ENCODE measurements around the gene PPP3CB. TPM values are rescaled to one million over a fixed set of nuclear protein-coding genes. Genes with fewer than 3 reads are reported as not detected.
A peak's percentile ranks its signal among the peaks of the same experiment; 100 is the strongest.

PPP3CB gene
- polyA plus RNA-seq, 1 donor: 53.1 TPM

GRCh38 chr10:73424478-73424877 is 71.3 kb downstream of the PPP3CB start:
- no peak for DNase-seq
- peaks cover 45% of the 10 kb centered on the region for H3K36me3 ChIP-seq (ENCODE audit: control insufficient read depth, insufficient read depth, low read length)

GRCh38 chr10:73423309-73423708 is 72.5 kb downstream of the PPP3CB start:
- no peaks in the 10 kb centered on the region for H3K9me3 ChIP-seq (ENCODE audit: control insufficient read depth, low read depth, low read length)
- H3K4me3 ChIP-seq (ENCODE audit: low read length): no peak overlapping the region
- H3K27ac ChIP-seq (ENCODE audit: low read length): no peak overlapping the region
- H3K4me1 ChIP-seq (ENCODE audit: control insufficient read depth, insufficient read depth, low read length): no peaks in the 10 kb centered on the region
- no peak for DNase-seq
- peaks cover 43% of the 10 kb centered on the region for H3K36me3 ChIP-seq (ENCODE audit: control insufficient read depth, insufficient read depth, low read length)
- no peaks in the 10 kb centered on the region for H3K27me3 ChIP-seq (ENCODE audit: control insufficient read depth, insufficient read depth, low read length)

More at GRCh38 chr10:73424478-73424877, 71.3 kb downstream of the PPP3CB start:
- H3K4me1 ChIP-seq (ENCODE audit: control insufficient read depth, insufficient read depth, low read length): no peaks in the 10 kb centered on the region
- no peak overlapping the region for H3K27ac ChIP-seq (ENCODE audit: low read length)
- no peak overlapping the region for H3K4me3 ChIP-seq (ENCODE audit: low read length)
- H3K27me3 ChIP-seq (ENCODE audit: control insufficient read depth, insufficient read depth, low read length): no peaks in the 10 kb centered on the region
- WGBS (ENCODE audit: insufficient coverage, low lambda C conversion rate): no CpG with 5 or more reads among the region's 3 CpGs
- no peaks in the 10 kb centered on the region for H3K9me3 ChIP-seq (ENCODE audit: control insufficient read depth, low read depth, low read length)

DNA sequence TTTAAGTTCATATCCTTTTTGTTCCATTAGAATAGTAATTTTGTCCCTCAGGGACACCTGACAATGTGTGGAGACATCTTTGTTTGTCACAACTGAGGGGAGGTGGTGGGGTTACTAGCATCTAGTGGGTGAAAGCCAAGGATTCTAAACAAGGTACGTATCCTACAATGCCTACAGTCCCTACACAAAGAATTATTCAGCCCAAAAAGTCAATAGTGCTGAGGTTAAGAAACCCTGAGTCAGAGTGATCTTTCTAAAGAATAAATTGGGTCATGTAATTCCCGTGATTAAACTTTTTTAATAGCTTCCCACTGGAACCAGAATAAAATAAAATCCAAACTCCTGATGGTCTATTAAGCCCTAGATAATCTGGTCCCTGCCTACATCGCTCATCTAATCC is 79.3 kb downstream of the PPP3CB start:
- Histone ChIP-seq H3K27me3 (ENCODE audit: control insufficient read depth, insufficient read depth, low read length) (no peaks in the 10 kb centered on the region), H3K4me1 (ENCODE audit: control insufficient read depth, insufficient read depth, low read length) (no peaks in the 10 kb centered on the region), H3K4me3 (ENCODE audit: low read length) (no peak overlapping the region), H3K36me3 (ENCODE audit: control insufficient read depth, insufficient read depth, low read length) (no peaks in the 10 kb centered on the region), H3K27ac (ENCODE audit: low read length) (no peak overlapping the region), H3K9me3 (ENCODE audit: control insufficient read depth, low read depth, low read length) (peaks cover 3% of the 10 kb centered on the region)
- DNase-seq: no peak
- WGBS (ENCODE audit: insufficient coverage, low lambda C conversion rate): 83% methylated on average over 1 of the region's 3 CpGs

GRCh38 chr10:73414230-73414945 is 81.4 kb downstream of the PPP3CB start:
- no peaks in the 10 kb centered on the region for H3K4me1 ChIP-seq (ENCODE audit: control insufficient read depth, insufficient read depth, low read length)
- H3K9me3 ChIP-seq (ENCODE audit: control insufficient read depth, low read depth, low read length): peaks cover 3% of the 10 kb centered on the region
- H3K27me3 ChIP-seq (ENCODE audit: control insufficient read depth, insufficient read depth, low read length): no peaks in the 10 kb centered on the region
- H3K27ac ChIP-seq (ENCODE audit: low read length): peak overlapping the region; percentile 12
- H3K36me3 ChIP-seq (ENCODE audit: control insufficient read depth, insufficient read depth, low read length): no peaks in the 10 kb centered on the region
- WGBS (ENCODE audit: insufficient coverage, low lambda C conversion rate): no CpG with 5 or more reads among the region's 17 CpGs
- H3K4me3 ChIP-seq (ENCODE audit: low read length): peak overlapping the region; percentile 95
- DNase-seq: peak; percentile 13 to 38

DNA sequence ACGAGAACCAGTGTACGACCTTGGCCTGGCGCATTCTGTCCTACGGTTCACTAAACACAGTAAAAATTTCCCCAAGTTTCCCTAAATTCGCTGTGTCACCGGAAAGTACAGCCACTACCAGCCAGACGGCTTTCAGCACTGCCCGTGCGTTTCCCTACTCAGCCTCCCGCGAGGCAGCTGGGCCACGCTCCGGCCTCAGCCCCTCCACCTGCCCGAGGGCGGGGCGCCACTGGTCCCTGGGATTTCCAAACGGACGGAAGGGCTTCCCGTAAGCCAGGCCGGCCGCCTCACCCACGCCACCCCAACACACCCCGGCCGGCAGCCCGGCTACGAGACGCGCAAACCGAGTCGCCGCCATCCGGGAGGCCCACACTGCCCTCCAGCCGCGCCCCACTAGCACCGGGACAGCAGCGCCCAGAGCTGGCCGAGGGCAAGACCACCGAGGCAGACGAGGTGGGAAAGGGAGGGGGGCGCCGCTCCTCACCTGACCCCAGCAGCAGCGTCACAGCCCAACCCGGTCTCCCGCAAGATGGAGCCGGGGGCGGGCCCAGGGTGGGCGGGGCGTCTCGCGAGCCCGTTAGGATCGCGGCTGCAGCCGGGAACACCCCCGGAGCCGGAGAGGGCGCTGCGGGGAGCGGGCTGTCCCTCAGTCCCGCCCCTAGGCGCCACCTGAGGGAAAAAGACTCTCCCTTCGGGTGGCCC is 82.1 kb downstream of the PPP3CB start, which contains the start of gene ANXA7:
Gene ANXA7, minus strand, starts transcription at position 531 of the 702 bp plus-strand sequence. CDS start 13,202 bp downstream, outside the sequence.
- Histone ChIP-seq H3K4me3 (ENCODE audit: low read length) (peak within 1 kb of the TSS; percentile 95), H3K4me1 (ENCODE audit: control insufficient read depth, insufficient read depth, low read length) (no peaks in the 10 kb centered on the region), H3K27me3 (ENCODE audit: control insufficient read depth, insufficient read depth, low read length) (no peaks in the 10 kb centered on the region), H3K9me3 (ENCODE audit: control insufficient read depth, low read depth, low read length) (peaks cover 3% of the 10 kb centered on the region), H3K36me3 (ENCODE audit: control insufficient read depth, insufficient read depth, low read length) (no peaks in the 10 kb centered on the region), H3K27ac (ENCODE audit: low read length) (peak within 1 kb of the TSS; percentile 99)
- no CpG with 5 or more reads among the region's 62 CpGs for WGBS (ENCODE audit: insufficient coverage, low lambda C conversion rate)
- DNase-seq: peak; percentile 90 to 94

GRCh38 chr10:73413108-73413527 is 82.7 kb downstream of the PPP3CB start:
- Histone ChIP-seq H3K27ac (ENCODE audit: low read length) (peak overlapping the region; percentile 99), H3K27me3 (ENCODE audit: control insufficient read depth, insufficient read depth, low read length) (no peaks in the 10 kb centered on the region), H3K4me3 (ENCODE audit: low read length) (peak overlapping the region; percentile 95), H3K36me3 (ENCODE audit: control insufficient read depth, insufficient read depth, low read length) (no peaks in the 10 kb centered on the region), H3K9me3 (ENCODE audit: control insufficient read depth, low read depth, low read length) (peaks cover 3% of the 10 kb centered on the region), H3K4me1 (ENCODE audit: control insufficient read depth, insufficient read depth, low read length) (no peaks in the 10 kb centered on the region)
- DNase-seq: peak; percentile 56 to 86
- WGBS (ENCODE audit: insufficient coverage, low lambda C conversion rate): no CpG with 5 or more reads among the region's 9 CpGs

- Histone ChIP-seq H3K27me3 (ENCODE audit: control insufficient read depth, insufficient read depth, low read length) (no peaks in the 10 kb centered on the region), H3K9me3 (ENCODE audit: control insufficient read depth, low read depth, low read length) (peaks cover 3% of the 10 kb centered on the region), H3K27ac (ENCODE audit: low read length) (no peak overlapping the region), H3K4me3 (ENCODE audit: low read length) (no peak overlapping the region), H3K36me3 (ENCODE audit: control insufficient read depth, insufficient read depth, low read length) (peaks cover 6% of the 10 kb centered on the region), H3K4me1 (ENCODE audit: control insufficient read depth, insufficient read depth, low read length) (no peaks in the 10 kb centered on the region)
- WGBS (ENCODE audit: insufficient coverage, low lambda C conversion rate): no CpG with 5 or more reads among the region's 1 CpG
- DNase-seq: no peak
Observed at GRCh38 chr10:73410897-73411296, 84.9 kb downstream of the PPP3CB start.

DNA sequence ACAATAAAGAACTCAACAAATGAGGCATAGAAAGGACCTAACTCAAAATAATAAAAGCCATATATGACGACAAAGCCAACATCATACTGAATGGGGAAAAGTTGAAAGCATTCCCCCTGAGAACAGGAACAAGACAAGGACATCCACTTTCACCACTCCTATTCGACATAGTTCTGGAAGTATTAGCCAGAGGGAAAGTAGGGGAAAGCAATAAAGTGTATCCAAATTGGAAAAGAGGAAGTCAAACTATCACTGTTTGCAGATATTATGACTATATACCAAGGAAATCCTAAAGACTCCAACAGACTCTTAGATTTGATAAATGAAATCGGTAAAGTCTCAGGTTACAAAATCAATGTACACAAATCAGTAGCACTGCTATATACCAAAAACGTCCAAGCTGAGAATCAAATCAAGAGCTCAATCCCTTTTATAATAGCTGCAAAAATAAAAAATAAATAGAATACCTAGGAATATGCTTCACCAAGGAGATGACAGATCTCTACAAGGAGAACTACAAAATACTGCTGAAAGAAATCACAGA is 86.8 kb downstream of the PPP3CB start:
- H3K9me3 ChIP-seq (ENCODE audit: control insufficient read depth, low read depth, low read length): peaks cover 3% of the 10 kb centered on the region
- H3K4me1 ChIP-seq (ENCODE audit: control insufficient read depth, insufficient read depth, low read length): no peaks in the 10 kb centered on the region
- 50% methylated on average over 1 of the region's 4 CpGs for WGBS (ENCODE audit: insufficient coverage, low lambda C conversion rate)
- H3K4me3 ChIP-seq (ENCODE audit: low read length): no peak overlapping the region
- DNase-seq: no peak
- H3K27me3 ChIP-seq (ENCODE audit: control insufficient read depth, insufficient read depth, low read length): no peaks in the 10 kb centered on the region
- no peak overlapping the region for H3K27ac ChIP-seq (ENCODE audit: low read length)
- H3K36me3 ChIP-seq (ENCODE audit: control insufficient read depth, insufficient read depth, low read length): peaks cover 6% of the 10 kb centered on the region

DNA sequence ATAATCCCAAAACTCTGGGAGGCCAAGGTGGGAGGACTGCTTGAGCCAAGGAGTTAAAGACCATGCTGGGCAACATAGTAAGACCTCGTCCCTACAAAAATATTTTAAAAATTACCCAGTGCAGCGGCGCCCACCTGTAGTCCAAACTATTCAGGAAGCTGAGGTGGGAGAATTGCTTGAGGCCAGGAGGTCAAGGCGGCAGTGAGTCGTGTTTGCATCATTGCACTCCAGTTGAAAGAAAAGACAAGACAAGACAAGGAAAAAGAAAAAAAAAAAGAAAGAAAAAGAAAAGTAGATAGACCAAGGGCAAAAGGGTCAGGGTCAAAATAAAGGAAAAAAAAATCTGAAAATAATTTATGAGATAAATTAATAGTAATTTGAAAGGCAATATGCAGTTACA is 87.8 kb downstream of the PPP3CB start:
- Histone ChIP-seq H3K4me3 (ENCODE audit: low read length) (no peak overlapping the region), H3K4me1 (ENCODE audit: control insufficient read depth, insufficient read depth, low read length) (no peaks in the 10 kb centered on the region)
- WGBS (ENCODE audit: insufficient coverage, low lambda C conversion rate): 82% methylated on average over 2 of the region's 5 CpGs

GRCh38 chr10:73407495-73407894 is 88.3 kb downstream of the PPP3CB start:
- 88% methylated on average over 1 of the region's 1 CpG for WGBS (ENCODE audit: insufficient coverage, low lambda C conversion rate)
- Histone ChIP-seq H3K4me1 (ENCODE audit: control insufficient read depth, insufficient read depth, low read length) (no peaks in the 10 kb centered on the region), H3K36me3 (ENCODE audit: control insufficient read depth, insufficient read depth, low read length) (peaks cover 8% of the 10 kb centered on the region)

More for the DNA sequence above, 87.8 kb downstream of the PPP3CB start:
- H3K9me3 ChIP-seq (ENCODE audit: control insufficient read depth, low read depth, low read length): no peaks in the 10 kb centered on the region
- no peak overlapping the region for H3K27ac ChIP-seq (ENCODE audit: low read length)
- no peak for DNase-seq
- peaks cover 8% of the 10 kb centered on the region for H3K36me3 ChIP-seq (ENCODE audit: control insufficient read depth, insufficient read depth, low read length)
- H3K27me3 ChIP-seq (ENCODE audit: control insufficient read depth, insufficient read depth, low read length): no peaks in the 10 kb centered on the region

More at GRCh38 chr10:73407495-73407894, 88.3 kb downstream of the PPP3CB start:
- no peak for DNase-seq
- H3K27me3 ChIP-seq (ENCODE audit: control insufficient read depth, insufficient read depth, low read length): no peaks in the 10 kb centered on the region
- H3K4me3 ChIP-seq (ENCODE audit: low read length): no peak overlapping the region
- no peak overlapping the region for H3K27ac ChIP-seq (ENCODE audit: low read length)
- H3K9me3 ChIP-seq (ENCODE audit: control insufficient read depth, low read depth, low read length): no peaks in the 10 kb centered on the region

Data from large intestine (tissue), 3 donors.